K562 (cell line): ENCODE results near the gene ATP10B. TPM values are rescaled to one million over a fixed set of nuclear protein-coding genes. Genes with fewer than 3 reads are reported as not detected.

Source experiments
- ATAC-seq: fragments of 200-7000 bp; cut with Tn5 transposase; 3 replicates; pipeline ENCODE4 v1.9.1; 2020; ENCODE audit warnings: moderate library complexity
- BruUV-seq: library from RNA; stranded (reverse); fragments of 400-500 nt; replicated peaks from 2 replicates; lab custom pipeline; 2021; lab: Mats Ljungman, UMichigan
- CTCF ChIA-PET: fragments of 300-600 bp; formaldehyde crosslinking; extraction: SDS; loops from one replicate; lab custom pipeline; 2021; ENCODE audit warnings: low intra/inter-chr PET ratio; lab: Yijun Ruan, JAX
- POLR2A ChIA-PET: fragments of 300-600, 350-650 bp; sonication (Branson Sonifier 250); formaldehyde crosslinking; extraction: SDS; loops from one replicate; lab custom pipeline; 2021; ENCODE audit warnings: antibody characterized with exemption, inconsistent platforms; lab: Yijun Ruan, JAX
- DNase-seq, 4 experiments: peaks; one replicate each; pipeline versions ENCODE4 v3.0.0 to v3.0.0-alpha.2; 2011 to 2018; ENCODE audit warnings: low spot score in 3 of 4, mixed read lengths in 3 of 4; ENCODE audit errors: extremely low read depth in 1 of 4
- FAIRE-seq: peaks from 2 replicates; lab custom pipeline; 2011; peaks lifted over from hg19 to GRCh38; lab: Jason Lieb, UNC
- H2AFZ ChIP-seq: 2 replicates; pipeline ENCODE4 v1.6.0; 2011; ENCODE audit warnings: low read depth, low read length, control low read depth, inconsistent platforms
- H3K27ac ChIP-seq: fragments of 200-600 bp; 3 replicates; pipeline ENCODE4 v1.8.0; 2011; ENCODE audit warnings: low read depth, mild to moderate bottlenecking, control low read depth, inconsistent platforms, low read length, moderate library complexity, mixed read lengths; ENCODE audit errors: extremely low read depth
- H3K27me3 ChIP-seq, 2 experiments: fragments of 300-600 bp in 1 of 2; 2 replicates in 1 of 2; 3 replicates in 1 of 2; pipeline versions ENCODE4 v1.6.0 to v1.8.0; 2011; ENCODE audit warnings: inconsistent platforms in 2 of 2, low read length in 2 of 2, mild to moderate bottlenecking in 1 of 2, mixed read lengths in 1 of 2, moderate library complexity in 1 of 2; ENCODE audit not compliant: control insufficient read depth in 2 of 2, insufficient read depth in 2 of 2
- H3K36me3 ChIP-seq: fragments of 300-600 bp; 3 replicates; pipeline ENCODE4 v1.8.0; 2011; ENCODE audit warnings: mild to moderate bottlenecking, low read length, inconsistent platforms; ENCODE audit not compliant: control insufficient read depth, insufficient read depth
- H3K4me1 ChIP-seq, 2 experiments: fragments of 200-600 bp in 1 of 2; replicated peaks in 1 of 2; 2 replicates in 1 of 2; 3 replicates in 1 of 2; pipeline versions ENCODE4 v1.5.1 to v1.8.0; 2011; ENCODE audit warnings: inconsistent platforms in 2 of 2, low read length in 2 of 2, mild to moderate bottlenecking in 1 of 2, mixed read lengths in 1 of 2, moderate library complexity in 1 of 2; ENCODE audit not compliant: control insufficient read depth in 2 of 2, insufficient read depth in 2 of 2
- H3K4me2 ChIP-seq: 2 replicates; pipeline ENCODE4 v1.6.1; 2011; ENCODE audit warnings: low read length, control low read depth, inconsistent platforms, mixed read lengths; ENCODE audit not compliant: insufficient read depth
- H3K4me3 ChIP-seq: fragments of 200-600 bp; sonication (generic), shearing (Covaris generic); 2 replicates; pipeline ENCODE4 v1.5.1; 2016; ENCODE audit warnings: control low read depth, inconsistent platforms
- H3K79me2 ChIP-seq: fragments of 200-600 bp; 3 replicates; pipeline ENCODE4 v1.8.0; 2011; ENCODE audit warnings: low read length, inconsistent platforms; ENCODE audit not compliant: control insufficient read depth, insufficient read depth
- H3K9ac ChIP-seq, 2 experiments: 2 replicates each; pipeline versions ENCODE4 v1.6.0 to v1.6.1; 2011; ENCODE audit warnings: low read depth in 2 of 2, low read length in 2 of 2, control low read depth in 1 of 2, inconsistent platforms in 1 of 2, mild to moderate bottlenecking in 1 of 2, mixed read lengths in 1 of 2; ENCODE audit not compliant: insufficient read depth in 1 of 2
- H3K9me1 ChIP-seq: one replicate; pipeline ENCODE4 v1.6.0; 2011; ENCODE audit warnings: inconsistent platforms, mild to moderate bottlenecking, low read length, moderate library complexity; ENCODE audit not compliant: control insufficient read depth, insufficient read depth
- H3K9me3 ChIP-seq: replicated peaks from 2 replicates; pipeline ENCODE4 v1.5.1; 2011; ENCODE audit warnings: low read depth, low read length, inconsistent platforms; ENCODE audit not compliant: control insufficient read depth, insufficient read depth
- H4K20me1 ChIP-seq: replicated peaks from 2 replicates; pipeline ENCODE4 v1.6.1; 2011; ENCODE audit warnings: low read length, inconsistent platforms, mixed read lengths; ENCODE audit not compliant: control insufficient read depth, insufficient read depth
- CREBBP ChIP-seq: IDR thresholded peaks from one replicate; pipeline ENCODE4 v1.6.1; 2012; ENCODE audit warnings: low read depth, mild to moderate bottlenecking, control low read depth, inconsistent platforms, low read length
- FOXK1 ChIP-seq: sonication (generic); formaldehyde crosslinking; IDR thresholded peaks from 2 replicates; pipeline ENCODE4 v1.8.0; 2022; ENCODE audit warnings: missing genetic modification reagents, mild to moderate bottlenecking, borderline replicate concordance
- KAT2B ChIP-seq: IDR thresholded peaks from one replicate; pipeline ENCODE4 v1.6.1; 2012; ENCODE audit warnings: low read depth, mild to moderate bottlenecking, control low read depth, inconsistent platforms, low read length, moderate library complexity
- MXI1 ChIP-seq: IDR thresholded peaks from 2 replicates; pipeline ENCODE4 v1.6.1; 2011; ENCODE audit warnings: low read depth, mild to moderate bottlenecking, improper control_type of control experiment, low read length
- PHF8 ChIP-seq: fragments of 200-600 bp; sonication (generic); IDR thresholded peaks from 2 replicates; pipeline ENCODE4 v1.6.1; 2012; ENCODE audit warnings: mixed run types, mild to moderate bottlenecking, inconsistent platforms, low read length, moderate library complexity, borderline replicate concordance
- RBM22 ChIP-seq: fragments of 200-400 bp; formaldehyde crosslinking; IDR thresholded peaks from 2 replicates; pipeline ENCODE4 v1.6.1; 2018; ENCODE audit warnings: low read length, low read depth; ENCODE audit not compliant: poor library complexity, severe bottlenecking
- SIN3B ChIP-seq: fragments of 450-650 bp; IDR thresholded peaks from 2 replicates; pipeline ENCODE4 v1.6.1; 2017; ENCODE audit warnings: low read depth, mild to moderate bottlenecking, moderate library complexity
- SMARCC2 ChIP-seq: fragments of 450-650 bp; IDR thresholded peaks from 2 replicates; pipeline ENCODE4 v1.6.1; 2017; ENCODE audit warnings: antibody characterized with exemption, moderate library complexity, mild to moderate bottlenecking, low read depth
- SREBF2 ChIP-seq: sonication (generic); formaldehyde crosslinking; IDR thresholded peaks from 2 replicates; pipeline ENCODE4 v1.4.0; 2020; ENCODE audit warnings: mild to moderate bottlenecking, missing genetic modification reagents
- ZNF444 ChIP-seq: fragments of 250-450 bp; sonication (Bioruptor Pico); IDR thresholded peaks from 2 replicates; pipeline ENCODE4 v1.4.0; 2020; ENCODE audit warnings: mild to moderate bottlenecking, moderate library complexity
- in situ Hi-C: fragments of 300-500 bp; cut with MboI; formaldehyde crosslinking; loops from 4 replicates; pipeline ENCODE4 v1.15.0; 2018; ENCODE audit warnings: inconsistent platforms, mixed read lengths
- intact Hi-C: fragments of 100-400 bp; cut with micrococcal nuclease; formaldehyde crosslinking; loops from 2 replicates; pipeline ENCODE4 v1.14.2; 2022
- polyA plus RNA-seq, 8 experiments: library from polyadenylated mRNA; depleted of rRNA in 4 of 8; stranded (reverse) in 5 of 8; unstranded in 3 of 8; fragments of >200 nt; fragmentation: Nextera tagmentation in 2 of 8; fragmentation: Illumina TruSeq in 1 of 8; extraction: Ambion mirVana in 2 of 8; extraction: Trizol in 1 of 8; gene quantifications; 2 replicates each; pipeline versions ENCODE4 v1.2.1 to v1.2.3, GENCODE V29; 2011 to 2014; ENCODE audit warnings: inconsistent platforms in 1 of 8, missing spikeins in 1 of 8
- total RNA-seq, 7 experiments: library from RNA; depleted of rRNA in 6 of 7; stranded (reverse); fragments of >200 nt in 6 of 7; fragmentation: Illumina TruSeq in 2 of 7; extraction: Trizol in 2 of 7; gene quantifications; 2 replicates each; pipeline versions ENCODE4 v1.2.1 to v1.2.3, GENCODE V29; 2011 to 2021; ENCODE audit warnings: low replicate concordance in 1 of 7
- TF ChIP-seq, protein P1 (sequence below): IDR thresholded peaks from 2 replicates; pipeline ENCODE4 v1.6.1; 2016; ENCODE audit warnings: missing genetic modification characterization, missing compliant biosample characterization
- TF ChIP-seq, protein P2 (sequence below): fragments of 250-450 bp; sonication (Bioruptor Pico); IDR thresholded peaks from 2 replicates; pipeline ENCODE4 v1.5.0; 2021; ENCODE audit warnings: mild to moderate bottlenecking, moderate library complexity
- TF ChIP-seq, protein P3 (sequence below): fragments of 250-450 bp; sonication (Bioruptor Pico); IDR thresholded peaks from 2 replicates; pipeline ENCODE4 v1.4.0; 2020

Gene ATP10B
- total and polyA plus RNA-seq, 9 of the 15 experiments (the other 6 are each of a cell fraction or from before 2014, with no cell fraction given), result 0.04 TPM; not detected in 8

DNA sequence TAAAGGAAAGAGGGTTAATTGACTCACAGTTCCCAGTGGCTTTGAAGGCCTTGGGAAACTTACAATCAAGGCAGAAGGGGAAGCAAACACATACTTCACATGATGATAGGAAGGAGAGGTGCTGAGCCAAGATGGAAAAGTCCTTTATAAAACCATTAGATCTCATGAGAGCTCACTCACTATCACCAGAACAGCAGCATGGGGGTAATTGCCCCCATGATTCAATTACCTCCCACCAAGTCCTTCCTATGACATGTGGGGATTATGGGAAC lies 330.7 kb downstream of the ATP10B start:
- POLR2A ChIA-PET, result no interaction called here
- no TSS peak for BruUV-seq
- H3K36me3 ChIP-seq, result no peaks in the 10 kb centered on the region
- TF ChIP-seq CREBBP (no peak), SMARCC2 (no peak), SREBF2 (no peak), KAT2B (no peak), PHF8 (no peak), ZNF444 (CRISPR knock-in tag) (no peak), MXI1 (no peak), RBM22 (no peak), FOXK1 (CRISPR knock-in tag) (no peak), SIN3B (no peak)
- TF ChIP-seq, protein P1, sequence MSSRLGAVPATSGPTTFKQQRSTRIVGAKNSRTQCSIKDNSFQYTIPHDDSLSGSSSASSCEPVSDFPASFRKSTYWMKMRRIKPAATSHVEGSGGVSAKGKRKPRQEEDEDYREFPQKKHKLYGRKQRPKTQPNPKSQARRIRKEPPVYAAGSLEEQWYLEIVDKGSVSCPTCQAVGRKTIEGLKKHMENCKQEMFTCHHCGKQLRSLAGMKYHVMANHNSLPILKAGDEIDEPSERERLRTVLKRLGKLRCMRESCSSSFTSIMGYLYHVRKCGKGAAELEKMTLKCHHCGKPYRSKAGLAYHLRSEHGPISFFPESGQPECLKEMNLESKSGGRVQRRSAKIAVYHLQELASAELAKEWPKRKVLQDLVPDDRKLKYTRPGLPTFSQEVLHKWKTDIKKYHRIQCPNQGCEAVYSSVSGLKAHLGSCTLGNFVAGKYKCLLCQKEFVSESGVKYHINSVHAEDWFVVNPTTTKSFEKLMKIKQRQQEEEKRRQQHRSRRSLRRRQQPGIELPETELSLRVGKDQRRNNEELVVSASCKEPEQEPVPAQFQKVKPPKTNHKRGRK (tag), result no peak
- TF ChIP-seq, protein P2, sequence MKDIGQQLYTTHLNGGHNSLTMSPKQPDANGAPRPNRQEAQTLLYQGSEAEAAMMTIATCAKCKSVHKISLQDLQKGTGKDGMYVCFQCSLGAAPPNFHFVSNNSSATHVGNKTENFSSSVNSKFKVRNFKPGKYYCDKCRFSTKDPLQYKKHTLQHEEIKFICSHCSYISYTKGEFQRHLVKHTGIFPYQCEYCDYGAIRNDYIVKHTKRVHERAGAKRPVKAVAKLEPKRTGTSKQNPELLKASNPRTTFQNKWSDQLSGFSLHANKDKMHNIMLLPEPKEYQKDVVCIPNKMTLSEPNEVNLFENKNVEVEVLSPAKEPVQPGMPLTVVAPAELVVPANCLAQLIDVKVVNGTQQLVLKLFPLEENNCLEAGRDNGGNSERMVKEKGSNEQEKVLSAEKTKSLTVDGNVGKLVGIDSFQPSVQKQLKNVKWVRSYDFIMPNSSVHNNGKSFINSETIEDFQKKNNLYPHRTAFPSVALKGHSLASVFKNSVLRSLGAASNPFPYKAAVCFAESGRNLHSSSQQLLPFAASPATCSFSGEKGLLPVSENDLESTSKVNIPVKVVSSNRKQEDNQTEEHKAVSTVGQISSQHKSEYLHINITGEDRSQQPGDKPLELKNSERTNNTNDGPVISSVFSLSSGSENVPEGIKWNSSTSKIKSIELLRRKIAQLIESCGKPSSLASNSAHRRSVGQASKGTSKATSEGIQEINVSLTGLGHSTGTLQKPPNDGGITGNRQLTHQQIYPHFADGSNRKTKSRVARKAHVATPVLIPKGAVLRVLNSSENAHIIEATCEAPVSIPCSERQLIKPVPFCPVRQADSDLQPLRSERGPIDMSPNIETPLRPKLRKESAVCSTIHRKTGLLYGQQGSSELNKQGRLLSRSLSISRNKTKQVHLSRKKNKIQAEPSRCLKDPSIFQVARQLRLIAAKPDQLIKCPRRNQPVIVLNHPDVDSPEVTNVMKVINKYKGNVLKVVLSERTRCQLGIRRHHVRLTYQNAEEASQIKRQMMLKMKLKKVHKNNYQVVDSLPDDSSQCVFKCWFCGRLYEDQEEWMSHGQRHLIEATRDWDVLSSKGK (CRISPR knock-in tag), result no peak
- TF ChIP-seq, protein P3, sequence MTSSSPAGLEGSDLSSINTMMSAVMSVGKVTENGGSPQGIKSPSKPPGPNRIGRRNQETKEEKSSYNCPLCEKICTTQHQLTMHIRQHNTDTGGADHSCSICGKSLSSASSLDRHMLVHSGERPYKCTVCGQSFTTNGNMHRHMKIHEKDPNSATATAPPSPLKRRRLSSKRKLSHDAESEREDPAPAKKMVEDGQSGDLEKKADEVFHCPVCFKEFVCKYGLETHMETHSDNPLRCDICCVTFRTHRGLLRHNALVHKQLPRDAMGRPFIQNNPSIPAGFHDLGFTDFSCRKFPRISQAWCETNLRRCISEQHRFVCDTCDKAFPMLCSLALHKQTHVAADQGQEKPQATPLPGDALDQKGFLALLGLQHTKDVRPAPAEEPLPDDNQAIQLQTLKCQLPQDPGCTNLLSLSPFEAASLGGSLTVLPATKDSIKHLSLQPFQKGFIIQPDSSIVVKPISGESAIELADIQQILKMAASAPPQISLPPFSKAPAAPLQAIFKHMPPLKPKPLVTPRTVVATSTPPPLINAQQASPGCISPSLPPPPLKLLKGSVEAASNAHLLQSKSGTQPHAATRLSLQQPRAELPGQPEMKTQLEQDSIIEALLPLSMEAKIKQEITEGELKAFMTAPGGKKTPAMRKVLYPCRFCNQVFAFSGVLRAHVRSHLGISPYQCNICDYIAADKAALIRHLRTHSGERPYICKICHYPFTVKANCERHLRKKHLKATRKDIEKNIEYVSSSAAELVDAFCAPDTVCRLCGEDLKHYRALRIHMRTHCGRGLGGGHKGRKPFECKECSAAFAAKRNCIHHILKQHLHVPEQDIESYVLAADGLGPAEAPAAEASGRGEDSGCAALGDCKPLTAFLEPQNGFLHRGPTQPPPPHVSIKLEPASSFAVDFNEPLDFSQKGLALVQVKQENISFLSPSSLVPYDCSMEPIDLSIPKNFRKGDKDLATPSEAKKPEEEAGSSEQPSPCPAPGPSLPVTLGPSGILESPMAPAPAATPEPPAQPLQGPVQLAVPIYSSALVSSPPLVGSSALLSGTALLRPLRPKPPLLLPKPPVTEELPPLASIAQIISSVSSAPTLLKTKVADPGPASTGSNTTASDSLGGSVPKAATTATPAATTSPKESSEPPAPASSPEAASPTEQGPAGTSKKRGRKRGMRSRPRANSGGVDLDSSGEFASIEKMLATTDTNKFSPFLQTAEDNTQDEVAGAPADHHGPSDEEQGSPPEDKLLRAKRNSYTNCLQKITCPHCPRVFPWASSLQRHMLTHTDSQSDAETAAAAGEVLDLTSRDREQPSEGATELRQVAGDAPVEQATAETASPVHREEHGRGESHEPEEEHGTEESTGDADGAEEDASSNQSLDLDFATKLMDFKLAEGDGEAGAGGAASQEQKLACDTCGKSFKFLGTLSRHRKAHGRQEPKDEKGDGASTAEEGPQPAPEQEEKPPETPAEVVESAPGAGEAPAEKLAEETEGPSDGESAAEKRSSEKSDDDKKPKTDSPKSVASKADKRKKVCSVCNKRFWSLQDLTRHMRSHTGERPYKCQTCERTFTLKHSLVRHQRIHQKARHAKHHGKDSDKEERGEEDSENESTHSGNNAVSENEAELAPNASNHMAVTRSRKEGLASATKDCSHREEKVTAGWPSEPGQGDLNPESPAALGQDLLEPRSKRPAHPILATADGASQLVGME (CRISPR knock-in tag), result no peak

More for the DNA sequence above, 330.7 kb downstream of the ATP10B start:
- H3K9ac ChIP-seq, result no peak overlapping the region
- no peaks in the 10 kb centered on the region for H3K4me1 ChIP-seq
- FAIRE-seq, result no peak
- in situ Hi-C loops, result no loop called here
- ATAC-seq, result no peak
- no peak for DNase-seq
- H3K9me3 ChIP-seq, result no peaks in the 10 kb centered on the region
- intact Hi-C loops, result no loop called here
- no peaks in the 10 kb centered on the region for H4K20me1 ChIP-seq
- H3K9me1 ChIP-seq, result no peaks in the 10 kb centered on the region
- H3K27ac ChIP-seq, result no peak overlapping the region
- no peak overlapping the region for H3K4me3 ChIP-seq
- no peaks in the 10 kb centered on the region; a peak in 1 of 5 replicates for H3K27me3 ChIP-seq
- H2AFZ ChIP-seq, result no peak overlapping the region
- H3K4me2 ChIP-seq, result no peak overlapping the region
- H3K79me2 ChIP-seq, result no peaks in the 10 kb centered on the region
- CTCF ChIA-PET, result no interaction called here
